Measurements from ENCODE around the gene WEE2.

WEE2 gene

DNA sequence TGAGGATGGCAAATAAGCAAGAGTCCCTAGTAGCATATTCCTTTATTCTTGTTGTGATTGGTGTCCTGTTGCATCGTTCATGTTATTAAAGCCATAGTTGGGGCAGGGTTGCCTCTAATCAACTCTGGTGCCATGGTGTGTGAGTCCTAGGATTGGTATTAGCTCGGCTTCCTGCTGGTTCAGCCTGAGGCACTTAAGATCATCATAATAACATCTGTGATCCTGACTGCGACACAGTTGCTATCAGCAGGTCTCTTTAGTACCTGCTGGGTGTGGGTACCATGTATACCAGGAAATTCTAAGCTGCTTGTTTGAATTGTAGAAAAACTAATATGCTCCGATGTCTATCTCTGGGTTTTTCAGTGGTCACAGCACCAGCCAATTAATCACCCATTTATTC is 1.6 kb downstream of the WEE2 start:
- Histone ChIP-seq H3K36me3 (ENCODE audit: low read length) (no peaks in the 10 kb centered on the region), H3K79me2 (ENCODE audit: insufficient read depth, low read length) (no peaks in the 10 kb centered on the region), H3F3A (ENCODE audit: insufficient read depth) (no peaks in the 10 kb centered on the region), H3K27me3 (ENCODE audit: low read length) (no peaks in the 10 kb centered on the region), H2AFZ (ENCODE audit: low read depth, low read length, severe bottlenecking) (no peak overlapping the region), H3K4me3 (ENCODE audit: insufficient read depth, low read length, poor library complexity, severe bottlenecking) (no peak overlapping the region), H4K20me1 (ENCODE audit: low read depth, low read length) (no peaks in the 10 kb centered on the region), H3K4me2 (ENCODE audit: low read depth, low read length, poor library complexity, severe bottlenecking) (no peak overlapping the region), H3K9ac (ENCODE audit: low read length) (no peak overlapping the region), H3K9me3 (ENCODE audit: insufficient read depth, low read length) (no peaks in the 10 kb centered on the region), H3K27ac (ENCODE audit: low read depth, low read length) (no peak overlapping the region), H3K9me2 (replicated peaks; ENCODE audit: insufficient read depth, low read length) (no peaks in the 10 kb centered on the region)
- TF ChIP-seq CTCF (IDR thresholded peaks at IDR 0.05; ENCODE audit: insufficient read depth, low read length, poor library complexity, severe bottlenecking) (no peak), EZH2phosphoT487 (conservative IDR thresholded peaks at IDR 0.05; ENCODE audit: low read length) (no peak)

GRCh38 chr7:141710301-141710700 is 2.1 kb downstream of the WEE2 start:
- Histone ChIP-seq H3K9me3 (ENCODE audit: insufficient read depth, low read length) (no peaks in the 10 kb centered on the region), H3K79me2 (ENCODE audit: insufficient read depth, low read length) (no peaks in the 10 kb centered on the region), H4K20me1 (ENCODE audit: low read depth, low read length) (no peaks in the 10 kb centered on the region), H3K27ac (ENCODE audit: low read depth, low read length) (no peak overlapping the region), H2AFZ (ENCODE audit: low read depth, low read length, severe bottlenecking) (no peak overlapping the region), H3K36me3 (ENCODE audit: low read length) (no peaks in the 10 kb centered on the region), H3K4me3 (ENCODE audit: insufficient read depth, low read length, poor library complexity, severe bottlenecking) (no peak overlapping the region), H3K27me3 (ENCODE audit: low read length) (no peaks in the 10 kb centered on the region), H3K9me2 (replicated peaks; ENCODE audit: insufficient read depth, low read length) (no peaks in the 10 kb centered on the region), H3K4me2 (ENCODE audit: low read depth, low read length, poor library complexity, severe bottlenecking) (no peak overlapping the region), H3F3A (ENCODE audit: insufficient read depth) (no peaks in the 10 kb centered on the region), H3K9ac (ENCODE audit: low read length) (no peak overlapping the region)
- TF ChIP-seq EZH2phosphoT487 (conservative IDR thresholded peaks at IDR 0.05; ENCODE audit: low read length) = no peak
- TF ChIP-seq CTCF (IDR thresholded peaks at IDR 0.05; ENCODE audit: insufficient read depth, low read length, poor library complexity, severe bottlenecking) = no peak

- no peaks in the 10 kb centered on the region for H3K79me2 ChIP-seq (ENCODE audit: insufficient read depth, low read length)
- no peak overlapping the region for H3K9ac ChIP-seq (ENCODE audit: low read length)
- no peaks in the 10 kb centered on the region for H4K20me1 ChIP-seq (ENCODE audit: low read depth, low read length)
- no peaks in the 10 kb centered on the region for H3F3A ChIP-seq (ENCODE audit: insufficient read depth)
- H3K27me3 ChIP-seq (ENCODE audit: low read length) = no peaks in the 10 kb centered on the region
- H3K36me3 ChIP-seq (ENCODE audit: low read length) = no peaks in the 10 kb centered on the region
- H3K9me3 ChIP-seq (ENCODE audit: insufficient read depth, low read length) = no peaks in the 10 kb centered on the region
- H3K4me3 ChIP-seq (ENCODE audit: insufficient read depth, low read length, poor library complexity, severe bottlenecking) = no peak overlapping the region
- H2AFZ ChIP-seq (ENCODE audit: low read depth, low read length, severe bottlenecking) = no peak overlapping the region
- no peak overlapping the region for H3K4me2 ChIP-seq (ENCODE audit: low read depth, low read length, poor library complexity, severe bottlenecking)
- no peak for TF ChIP-seq CTCF (IDR thresholded peaks at IDR 0.05; ENCODE audit: insufficient read depth, low read length, poor library complexity, severe bottlenecking)
- no peak for TF ChIP-seq EZH2phosphoT487 (conservative IDR thresholded peaks at IDR 0.05; ENCODE audit: low read length)
- no peaks in the 10 kb centered on the region for H3K9me2 ChIP-seq (replicated peaks; ENCODE audit: insufficient read depth, low read length)
- H3K27ac ChIP-seq (ENCODE audit: low read depth, low read length) = no peak overlapping the region
Measured at GRCh38 chr7:141712603-141713255, 4.6 kb downstream of the WEE2 start.
